Ascending aorta (tissue), 2 donors: Measurements from ENCODE around the gene VDR. TPM values are rescaled to one million over a fixed set of nuclear protein-coding genes. Genes with fewer than 3 reads are reported as not detected.

ENCODE experiments used
- DNase-seq, 2 donors: peaks; one replicate each; pipeline ENCODE4 v3.0.0-alpha.2; 2019; ENCODE audit warnings: low spot score in 2 of 2
- H3K27ac ChIP-seq, 2 donors: fragments of 200-600 bp; sonication (generic); one replicate each; pipeline ENCODE4 v1.5.1; 2016 to 2017; ENCODE audit warnings: mild to moderate bottlenecking in 1 of 2
- H3K27me3 ChIP-seq: fragments of 200-600 bp; sonication (generic); one replicate; pipeline ENCODE4 v1.5.1; 2017
- H3K36me3 ChIP-seq, 2 donors: fragments of 200-600 bp; sonication (generic); one replicate each; pipeline ENCODE4 v1.5.1; 2016
- H3K4me1 ChIP-seq, 2 donors: fragments of 200-600 bp; sonication (generic); one replicate each; pipeline ENCODE4 v1.5.1; 2016 to 2017; ENCODE audit warnings: mild to moderate bottlenecking in 1 of 2
- H3K4me3 ChIP-seq, 2 donors: fragments of 200-600 bp; sonication (generic); one replicate each; pipeline ENCODE4 v1.5.1; 2016 to 2017; ENCODE audit warnings: mild to moderate bottlenecking in 1 of 2
- H3K9me3 ChIP-seq, 2 donors: fragments of 200-600 bp; sonication (generic); one replicate each; pipeline ENCODE4 v1.5.1; 2016
- CTCF ChIP-seq, 3 experiments: fragments of 200-600 bp in 2 of 3; fragments of 450-650 bp in 1 of 3; sonication (generic) in 2 of 3; IDR thresholded peaks; one replicate each; pipeline ENCODE4 v1.5.1; 2016 to 2019; ENCODE audit warnings: antibody characterized with exemption in 3 of 3, mild to moderate bottlenecking in 1 of 3, moderate library complexity in 1 of 3
- intact Hi-C: fragments of 100-400 bp; cut with DNase I; formaldehyde crosslinking; loops from one replicate; pipeline ENCODE4 v1.15.1; 2023
- total RNA-seq: library from RNA; depleted of rRNA; stranded (reverse); fragments of >200 nt; gene quantifications from one replicate; pipeline ENCODE4 v1.1.0, GENCODE V29; 2016

The VDR gene
- total RNA-seq, 1 donor from 2014 or later, result 13.1 TPM

- intact Hi-C loops, result no loop called here
- Histone ChIP-seq H3K27ac (peak overlapping the region in 1 of 2 donors; percentile 47), H3K4me3 (no peak overlapping the region), H3K27me3 (no peaks in the 10 kb centered on the region), H3K9me3 (no peaks in the 10 kb centered on the region), H3K36me3 (no peaks in the 10 kb centered on the region), H3K4me1 (peaks cover 10 to 11% of the 10 kb centered on the region in 2 donors)
- no peak for DNase-seq
- TF ChIP-seq CTCF (IDR thresholded peaks at IDR 0.05), result no peak
Measured at GRCh38 chr12:47868041-47868440, 36.8 kb downstream of the VDR start.

GRCh38 chr12:47867495-47867941, 37.3 kb downstream of the VDR start:
- Histone ChIP-seq H3K27ac (peak overlapping the region in 1 of 2 donors; percentile 47), H3K4me3 (no peak overlapping the region), H3K9me3 (no peaks in the 10 kb centered on the region), H3K36me3 (no peaks in the 10 kb centered on the region), H3K27me3 (no peaks in the 10 kb centered on the region), H3K4me1 (peaks cover 10 to 11% of the 10 kb centered on the region in 2 donors)
- TF ChIP-seq CTCF (IDR thresholded peaks at IDR 0.05), result no peak
- intact Hi-C loops, result no loop called here
- DNase-seq, result peak in 1 of 2 donors; percentile 75

- intact Hi-C loops, result no loop called here
- Histone ChIP-seq H3K4me3 (no peak overlapping the region), H3K27ac (no peak overlapping the region), H3K4me1 (peaks cover 2 to 6% of the 10 kb centered on the region in 2 donors), H3K36me3 (peaks cover 0 to 3% of the 10 kb centered on the region in 2 donors), H3K9me3 (no peaks in the 10 kb centered on the region), H3K27me3 (no peaks in the 10 kb centered on the region)
- TF ChIP-seq CTCF (IDR thresholded peaks at IDR 0.05), result no peak
- no peak for DNase-seq
Measured at GRCh38 chr12:47864646-47865235, 40.1 kb downstream of the VDR start.

- H3K27me3 ChIP-seq, result no peaks in the 10 kb centered on the region
- no peak overlapping the region for H3K27ac ChIP-seq
- peaks cover 0 to 3% of the 10 kb centered on the region in 2 donors for H3K36me3 ChIP-seq
- H3K9me3 ChIP-seq, result no peaks in the 10 kb centered on the region
- peaks cover 2 to 6% of the 10 kb centered on the region in 2 donors for H3K4me1 ChIP-seq
- no peak overlapping the region for H3K4me3 ChIP-seq
- no peak for DNase-seq
- intact Hi-C loops, result no loop called here
- TF ChIP-seq CTCF (IDR thresholded peaks at IDR 0.05), result no peak
Measured at GRCh38 chr12:47863985-47864384, 40.8 kb downstream of the VDR start.

- no peak for DNase-seq
- no peak overlapping the region for H3K4me3 ChIP-seq
- intact Hi-C loops, result no loop called here
- peaks cover 0 to 3% of the 10 kb centered on the region in 2 donors for H3K36me3 ChIP-seq
- H3K27me3 ChIP-seq, result no peaks in the 10 kb centered on the region
- H3K9me3 ChIP-seq, result no peaks in the 10 kb centered on the region
- peaks cover 2 to 6% of the 10 kb centered on the region in 2 donors for H3K4me1 ChIP-seq
- H3K27ac ChIP-seq, result no peak overlapping the region
- TF ChIP-seq CTCF (IDR thresholded peaks at IDR 0.05), result no peak
Measured at GRCh38 chr12:47863467-47863866, 41.3 kb downstream of the VDR start.
